ENCODE data around the gene DPP3.

DNA sequence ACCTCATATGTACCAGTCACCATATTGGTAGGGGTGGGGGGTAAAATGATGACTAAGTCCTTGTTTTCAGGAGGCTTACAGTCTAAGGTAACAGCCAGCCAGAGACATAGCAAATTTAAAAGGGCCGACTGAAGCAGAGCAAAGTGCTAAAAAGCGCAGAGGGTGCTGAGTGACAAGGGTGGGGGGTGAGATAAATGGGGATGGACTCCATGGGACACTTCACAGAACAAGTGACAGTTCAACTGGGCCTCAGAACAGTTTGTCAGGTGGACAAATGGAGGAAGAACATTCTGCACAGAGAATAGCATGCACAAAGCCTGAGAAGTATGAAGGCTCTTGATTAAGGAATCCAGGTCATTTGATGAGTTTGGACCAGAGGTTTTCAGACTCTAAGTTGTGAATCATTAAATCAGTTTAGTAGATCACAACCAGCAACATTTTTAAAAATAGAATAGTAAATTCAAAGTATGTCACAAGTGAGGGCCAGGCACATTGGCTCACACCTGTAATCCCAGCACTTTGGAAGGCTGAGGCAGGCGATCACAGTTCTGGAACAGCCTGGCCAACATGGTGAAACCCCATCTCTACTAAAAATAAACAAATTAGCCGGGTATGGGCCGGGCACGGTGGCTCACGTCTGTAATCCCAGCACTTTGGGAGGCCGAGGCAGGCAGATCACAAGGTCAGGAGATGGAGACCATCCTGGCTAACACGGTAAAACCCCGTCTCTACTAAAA is 44.2 kb downstream of the DPP3 start:
- no peak for TF ChIP-seq JUN (IDR thresholded peaks at IDR 0.05)
- TF ChIP-seq, protein P1, sequence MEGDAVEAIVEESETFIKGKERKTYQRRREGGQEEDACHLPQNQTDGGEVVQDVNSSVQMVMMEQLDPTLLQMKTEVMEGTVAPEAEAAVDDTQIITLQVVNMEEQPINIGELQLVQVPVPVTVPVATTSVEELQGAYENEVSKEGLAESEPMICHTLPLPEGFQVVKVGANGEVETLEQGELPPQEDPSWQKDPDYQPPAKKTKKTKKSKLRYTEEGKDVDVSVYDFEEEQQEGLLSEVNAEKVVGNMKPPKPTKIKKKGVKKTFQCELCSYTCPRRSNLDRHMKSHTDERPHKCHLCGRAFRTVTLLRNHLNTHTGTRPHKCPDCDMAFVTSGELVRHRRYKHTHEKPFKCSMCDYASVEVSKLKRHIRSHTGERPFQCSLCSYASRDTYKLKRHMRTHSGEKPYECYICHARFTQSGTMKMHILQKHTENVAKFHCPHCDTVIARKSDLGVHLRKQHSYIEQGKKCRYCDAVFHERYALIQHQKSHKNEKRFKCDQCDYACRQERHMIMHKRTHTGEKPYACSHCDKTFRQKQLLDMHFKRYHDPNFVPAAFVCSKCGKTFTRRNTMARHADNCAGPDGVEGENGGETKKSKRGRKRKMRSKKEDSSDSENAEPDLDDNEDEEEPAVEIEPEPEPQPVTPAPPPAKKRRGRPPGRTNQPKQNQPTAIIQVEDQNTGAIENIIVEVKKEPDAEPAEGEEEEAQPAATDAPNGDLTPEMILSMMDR (IDR thresholded peaks at IDR 0.05) = no peak
- no peak for TF ChIP-seq RAD21 (conservative IDR thresholded peaks at IDR 0.05 in 1 of 2, IDR thresholded peaks at IDR 0.05 in 1 of 2)
- TF ChIP-seq RCOR1 (IDR thresholded peaks at IDR 0.05; ENCODE audit: low read depth, low read length) = no peak
- no peak for TF ChIP-seq MAFK (IDR thresholded peaks at IDR 0.05; ENCODE audit: partially characterized antibody)
- no peak for TF ChIP-seq USF2 (IDR thresholded peaks at IDR 0.05)
- TF ChIP-seq POLR2A (IDR thresholded peaks at IDR 0.05; ENCODE audit: low read length) = no peak
- TF ChIP-seq EP300 (IDR thresholded peaks at IDR 0.05) = no peak
- TF ChIP-seq, protein P2, sequence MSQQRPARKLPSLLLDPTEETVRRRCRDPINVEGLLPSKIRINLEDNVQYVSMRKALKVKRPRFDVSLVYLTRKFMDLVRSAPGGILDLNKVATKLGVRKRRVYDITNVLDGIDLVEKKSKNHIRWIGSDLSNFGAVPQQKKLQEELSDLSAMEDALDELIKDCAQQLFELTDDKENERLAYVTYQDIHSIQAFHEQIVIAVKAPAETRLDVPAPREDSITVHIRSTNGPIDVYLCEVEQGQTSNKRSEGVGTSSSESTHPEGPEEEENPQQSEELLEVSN (IDR thresholded peaks at IDR 0.05; ENCODE audit: borderline replicate concordance, low read depth) = no peak

Data from A549 (cell line).